ENCODE results near the gene FBXL22. TPM values are rescaled to one million over a fixed set of nuclear protein-coding genes. Genes with fewer than 3 reads are reported as not detected.

FBXL22 gene
- total RNA-seq, 1 donor from 2014 or later = 0.48 TPM

DNA sequence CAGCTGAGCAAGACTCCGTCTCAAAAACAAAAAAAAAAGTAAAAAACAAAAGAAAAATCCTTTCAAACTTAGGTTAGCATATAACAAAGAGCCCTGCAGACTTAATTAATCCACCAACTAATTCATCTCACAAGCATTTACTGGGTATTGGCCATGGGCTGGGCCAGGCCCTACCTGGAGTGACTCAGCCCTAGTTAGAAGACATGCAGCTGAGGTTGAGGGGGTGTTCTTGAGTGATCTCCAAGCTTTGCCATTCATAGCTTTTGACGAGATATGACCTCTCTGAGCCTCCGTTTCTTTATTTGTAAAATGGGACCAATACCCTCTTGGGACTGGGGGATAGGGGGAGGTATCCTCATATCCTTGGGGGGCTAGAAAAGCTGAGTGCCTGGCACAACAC lies 7.8 kb downstream of the FBXL22 start:
- no peak overlapping the region for H3K27ac Mint-ChIP-seq (ENCODE audit: unreplicated experiment)
- H3K36me3 Mint-ChIP-seq (ENCODE audit: unreplicated experiment) = peaks cover 22% of the 10 kb centered on the region
- no peaks in the 10 kb centered on the region for H3K9me3 Mint-ChIP-seq (ENCODE audit: unreplicated experiment)
- peaks cover 10% of the 10 kb centered on the region for H3K4me1 Mint-ChIP-seq (ENCODE audit: unreplicated experiment)
- H3K27me3 Mint-ChIP-seq (ENCODE audit: unreplicated experiment) = no peaks in the 10 kb centered on the region
- H3K4me3 Mint-ChIP-seq (ENCODE audit: unreplicated experiment) = no peak overlapping the region
- TF ChIP-seq, protein P1, sequence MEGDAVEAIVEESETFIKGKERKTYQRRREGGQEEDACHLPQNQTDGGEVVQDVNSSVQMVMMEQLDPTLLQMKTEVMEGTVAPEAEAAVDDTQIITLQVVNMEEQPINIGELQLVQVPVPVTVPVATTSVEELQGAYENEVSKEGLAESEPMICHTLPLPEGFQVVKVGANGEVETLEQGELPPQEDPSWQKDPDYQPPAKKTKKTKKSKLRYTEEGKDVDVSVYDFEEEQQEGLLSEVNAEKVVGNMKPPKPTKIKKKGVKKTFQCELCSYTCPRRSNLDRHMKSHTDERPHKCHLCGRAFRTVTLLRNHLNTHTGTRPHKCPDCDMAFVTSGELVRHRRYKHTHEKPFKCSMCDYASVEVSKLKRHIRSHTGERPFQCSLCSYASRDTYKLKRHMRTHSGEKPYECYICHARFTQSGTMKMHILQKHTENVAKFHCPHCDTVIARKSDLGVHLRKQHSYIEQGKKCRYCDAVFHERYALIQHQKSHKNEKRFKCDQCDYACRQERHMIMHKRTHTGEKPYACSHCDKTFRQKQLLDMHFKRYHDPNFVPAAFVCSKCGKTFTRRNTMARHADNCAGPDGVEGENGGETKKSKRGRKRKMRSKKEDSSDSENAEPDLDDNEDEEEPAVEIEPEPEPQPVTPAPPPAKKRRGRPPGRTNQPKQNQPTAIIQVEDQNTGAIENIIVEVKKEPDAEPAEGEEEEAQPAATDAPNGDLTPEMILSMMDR (IDR thresholded peaks at IDR 0.05) = no peak
- no peak for DNase-seq (ENCODE audit: extremely low spot score, unreplicated experiment)

DNA sequence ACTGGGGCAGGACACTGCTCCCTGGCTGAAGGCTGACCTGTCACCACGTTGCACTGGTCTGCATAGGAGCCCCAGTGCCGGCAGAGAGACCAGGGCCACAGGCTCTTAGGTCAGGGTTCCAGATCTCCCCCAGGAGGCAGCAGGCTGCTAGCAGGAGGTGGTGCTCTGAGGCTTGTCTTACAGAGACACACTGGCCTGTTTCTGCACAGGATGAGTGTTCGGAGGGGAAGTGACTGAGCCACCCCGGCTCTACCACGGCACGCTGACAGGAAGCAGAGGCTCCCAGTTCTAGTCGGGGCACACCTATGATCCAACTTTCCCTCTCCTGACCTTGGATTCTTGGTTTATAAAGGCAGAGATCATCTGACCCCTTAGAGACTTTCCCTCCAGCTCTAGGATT lies 8.6 kb downstream of the FBXL22 start:
- Mint-ChIP-seq H3K9me3 (ENCODE audit: unreplicated experiment) (no peaks in the 10 kb centered on the region), H3K36me3 (ENCODE audit: unreplicated experiment) (peaks cover 22% of the 10 kb centered on the region), H3K27me3 (ENCODE audit: unreplicated experiment) (no peaks in the 10 kb centered on the region), H3K4me1 (ENCODE audit: unreplicated experiment) (peaks cover 17% of the 10 kb centered on the region), H3K4me3 (ENCODE audit: unreplicated experiment) (no peak overlapping the region), H3K27ac (ENCODE audit: unreplicated experiment) (no peak overlapping the region)
- TF ChIP-seq, protein P1 (IDR thresholded peaks at IDR 0.05) = no peak
- DNase-seq (ENCODE audit: extremely low spot score, unreplicated experiment) = no peak

- DNase-seq (ENCODE audit: extremely low spot score, unreplicated experiment) = no peak
- TF ChIP-seq, protein P1 (IDR thresholded peaks at IDR 0.05) = no peak
- Mint-ChIP-seq H3K4me3 (ENCODE audit: unreplicated experiment) (no peak overlapping the region), H3K27me3 (ENCODE audit: unreplicated experiment) (no peaks in the 10 kb centered on the region), H3K4me1 (ENCODE audit: unreplicated experiment) (peaks cover 20% of the 10 kb centered on the region), H3K27ac (ENCODE audit: unreplicated experiment) (no peak overlapping the region), H3K9me3 (ENCODE audit: unreplicated experiment) (no peaks in the 10 kb centered on the region), H3K36me3 (ENCODE audit: unreplicated experiment) (peaks cover 22% of the 10 kb centered on the region)
These were observed 9.1 kb downstream of the FBXL22 start for GRCh38 chr15:63606308-63606707.

- peaks cover 18% of the 10 kb centered on the region for H3K4me1 Mint-ChIP-seq (ENCODE audit: unreplicated experiment)
- H3K27ac Mint-ChIP-seq (ENCODE audit: unreplicated experiment) = no peak overlapping the region
- TF ChIP-seq, protein P1 (IDR thresholded peaks at IDR 0.05) = no peak
- peaks cover 26% of the 10 kb centered on the region for H3K36me3 Mint-ChIP-seq (ENCODE audit: unreplicated experiment)
- H3K4me3 Mint-ChIP-seq (ENCODE audit: unreplicated experiment) = no peak overlapping the region
- no peak for DNase-seq (ENCODE audit: extremely low spot score, unreplicated experiment)
- H3K9me3 Mint-ChIP-seq (ENCODE audit: unreplicated experiment) = no peaks in the 10 kb centered on the region
- no peaks in the 10 kb centered on the region for H3K27me3 Mint-ChIP-seq (ENCODE audit: unreplicated experiment)
These were observed 11.8 kb downstream of the FBXL22 start for GRCh38 chr15:63608989-63609388.

- Mint-ChIP-seq H3K9me3 (ENCODE audit: unreplicated experiment) (no peaks in the 10 kb centered on the region), H3K27me3 (ENCODE audit: unreplicated experiment) (no peaks in the 10 kb centered on the region), H3K4me3 (ENCODE audit: unreplicated experiment) (no peak overlapping the region), H3K36me3 (ENCODE audit: unreplicated experiment) (peaks cover 26% of the 10 kb centered on the region), H3K27ac (ENCODE audit: unreplicated experiment) (no peak overlapping the region), H3K4me1 (ENCODE audit: unreplicated experiment) (peaks cover 18% of the 10 kb centered on the region)
- peak; percentile 56 for DNase-seq (ENCODE audit: extremely low spot score, unreplicated experiment)
- TF ChIP-seq, protein P1 (IDR thresholded peaks at IDR 0.05) = no peak
These were observed 12.3 kb downstream of the FBXL22 start for GRCh38 chr15:63609448-63609847.
